Measurements from ENCODE around the gene TPM1.

The TPM1 gene

DNA sequence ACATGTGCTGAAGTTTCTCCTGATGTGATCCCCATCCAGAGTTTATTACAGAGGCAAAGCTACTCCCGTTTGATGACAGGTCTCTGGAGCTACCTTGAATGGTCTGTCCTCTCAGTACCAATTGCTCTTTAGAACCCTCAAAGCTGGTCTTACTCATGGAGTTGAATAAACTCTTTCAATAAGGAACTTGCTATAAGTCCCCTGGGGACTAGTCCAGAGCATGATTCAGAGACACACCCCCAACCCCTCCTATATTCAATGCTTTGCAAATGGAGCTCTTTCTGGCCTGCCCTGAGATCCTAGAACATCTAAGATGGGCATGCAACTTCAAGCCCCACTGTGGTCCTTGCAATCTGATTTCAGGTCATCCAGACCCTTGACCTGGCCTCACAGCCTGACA is 23.9 kb upstream of the TPM1 start:
- peak; percentile 87 for DNase-seq

GRCh38 chr15:63019511-63020109 is 22.9 kb upstream of the TPM1 start:
- peak; percentile 94 for DNase-seq

- DNase-seq: no peak
Observed at GRCh38 chr15:63020128-63020527, 22.4 kb upstream of the TPM1 start.

- no peak for DNase-seq
Observed at GRCh38 chr15:63020759-63021430, 21.7 kb upstream of the TPM1 start.

GRCh38 chr15:63022181-63022580 is 20.4 kb upstream of the TPM1 start:
- no peak for DNase-seq

GRCh38 chr15:63022663-63023062 is 19.9 kb upstream of the TPM1 start:
- DNase-seq: no peak

- DNase-seq: peak; percentile 93
Observed at GRCh38 chr15:63023351-63023945, 19.1 kb upstream of the TPM1 start.

- no peak for DNase-seq
Observed at GRCh38 chr15:63025460-63025859, 17.1 kb upstream of the TPM1 start.

GRCh38 chr15:63027646-63028045 is 14.9 kb upstream of the TPM1 start:
- DNase-seq: no peak

GRCh38 chr15:63028442-63029110 is 14.0 kb upstream of the TPM1 start:
- no peak for DNase-seq

DNA sequence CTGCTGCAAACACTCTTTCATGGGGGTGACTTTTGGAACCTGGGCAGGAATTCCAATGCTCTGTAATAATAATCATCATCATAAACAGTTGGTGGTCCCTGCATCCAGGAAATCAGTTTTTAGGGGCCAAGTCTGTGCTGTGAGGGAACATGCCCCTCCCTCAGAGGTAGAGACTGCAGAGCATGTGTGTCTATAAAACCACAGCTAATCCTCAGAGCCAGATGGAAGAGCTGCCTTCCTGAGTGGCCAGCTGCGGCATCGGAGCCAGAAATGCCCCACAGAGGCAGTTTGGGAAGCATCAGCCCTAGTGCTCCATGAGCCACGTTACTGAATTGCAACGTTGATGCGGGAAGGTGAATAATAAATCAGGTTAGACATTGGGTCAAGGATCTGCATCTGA is 12.9 kb upstream of the TPM1 start:
- DNase-seq: no peak

DNA sequence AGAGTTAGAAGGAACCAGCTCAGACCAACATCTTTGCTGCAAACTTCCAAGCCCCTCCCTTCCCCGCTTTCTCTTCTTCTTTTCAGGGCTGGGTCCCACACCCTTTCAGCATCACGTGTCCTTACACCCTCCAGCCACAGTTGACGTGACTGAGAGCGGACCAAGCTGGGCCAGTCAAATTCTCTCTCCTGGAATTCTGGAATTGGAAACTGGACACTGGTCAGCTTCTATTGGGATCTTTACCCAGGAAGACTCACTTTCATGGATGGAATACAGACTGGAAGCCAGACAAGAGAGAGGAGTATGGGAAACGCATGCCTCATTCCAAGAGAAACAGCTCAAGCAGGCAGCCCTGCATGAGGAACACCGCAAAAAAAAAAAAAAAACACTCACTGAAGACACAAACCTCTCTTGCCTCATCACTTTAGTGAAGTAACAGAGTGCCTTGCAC is 12.4 kb upstream of the TPM1 start:
- DNase-seq: peak; percentile 63

- no peak for DNase-seq
Observed at GRCh38 chr15:63034578-63034977, 8.0 kb upstream of the TPM1 start.

- DNase-seq: no peak
Observed at GRCh38 chr15:63035253-63035652, 7.3 kb upstream of the TPM1 start.

DNA sequence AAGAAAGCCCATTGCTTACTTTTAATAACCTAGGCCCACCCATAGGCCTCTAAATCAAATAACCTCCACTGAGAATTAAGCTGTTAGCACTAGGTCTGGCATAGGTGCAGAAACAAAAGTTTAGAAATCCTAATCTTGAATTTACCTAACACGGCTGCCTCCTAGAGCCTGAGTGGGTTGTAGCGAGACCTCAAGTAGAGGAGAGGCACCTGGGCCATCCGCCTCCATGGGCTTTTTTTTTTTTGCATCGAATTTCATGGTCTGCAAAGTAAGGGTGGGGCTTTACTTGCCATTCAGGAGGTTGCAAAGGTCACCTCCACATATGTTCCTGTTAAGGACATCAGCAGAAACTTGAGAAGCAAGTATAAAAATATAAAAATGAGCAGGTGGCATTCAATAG is 6.6 kb upstream of the TPM1 start:
- no peak for DNase-seq

GRCh38 chr15:63037976-63038720 is 4.4 kb upstream of the TPM1 start:
- peak; percentile 53 for DNase-seq

GRCh38 chr15:63038926-63039673 is 3.4 kb upstream of the TPM1 start:
- peak; percentile 94 for DNase-seq

DNA sequence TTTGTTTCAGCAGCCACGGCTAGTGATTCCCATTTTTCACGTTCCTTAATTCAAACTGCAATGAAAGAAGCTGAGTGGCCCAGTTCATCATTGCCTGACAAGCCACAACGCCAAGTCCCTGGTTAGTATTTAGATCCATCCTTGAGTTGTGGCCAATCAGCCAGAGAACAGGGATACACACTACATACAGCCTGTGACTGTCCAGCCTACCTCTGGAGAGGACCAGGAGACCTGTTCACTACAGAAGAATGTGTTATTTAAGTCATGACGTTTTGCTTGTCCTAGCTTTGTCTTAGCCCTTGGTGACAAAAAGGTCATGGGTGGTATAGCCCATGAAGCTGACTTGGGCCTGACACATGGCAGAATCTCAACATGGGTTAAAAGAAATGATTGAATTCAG is 2.7 kb upstream of the TPM1 start:
- no peak for DNase-seq

- DNase-seq: no peak
Observed at GRCh38 chr15:63040509-63040908, 2.0 kb upstream of the TPM1 start.

DNA sequence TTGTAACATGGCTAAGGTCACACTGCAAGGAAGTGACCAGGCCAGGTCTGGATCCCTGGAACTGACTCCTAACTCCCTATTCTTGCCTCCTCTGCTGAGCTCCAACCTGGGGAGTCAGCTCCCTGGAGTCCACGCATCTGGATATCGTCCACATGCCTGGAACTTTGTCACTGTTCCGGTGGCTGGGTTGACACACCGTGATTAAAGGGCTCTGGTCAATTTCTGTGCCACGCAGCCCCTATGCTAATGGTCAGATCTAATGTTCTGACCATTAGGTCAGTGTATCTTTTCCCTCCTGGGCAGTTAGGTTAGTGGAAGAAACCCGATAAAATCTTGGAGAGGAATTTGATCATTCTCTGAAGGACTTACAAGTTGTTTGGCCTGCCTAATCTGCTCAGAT is 1.6 kb upstream of the TPM1 start:
- DNase-seq: no peak

DNA sequence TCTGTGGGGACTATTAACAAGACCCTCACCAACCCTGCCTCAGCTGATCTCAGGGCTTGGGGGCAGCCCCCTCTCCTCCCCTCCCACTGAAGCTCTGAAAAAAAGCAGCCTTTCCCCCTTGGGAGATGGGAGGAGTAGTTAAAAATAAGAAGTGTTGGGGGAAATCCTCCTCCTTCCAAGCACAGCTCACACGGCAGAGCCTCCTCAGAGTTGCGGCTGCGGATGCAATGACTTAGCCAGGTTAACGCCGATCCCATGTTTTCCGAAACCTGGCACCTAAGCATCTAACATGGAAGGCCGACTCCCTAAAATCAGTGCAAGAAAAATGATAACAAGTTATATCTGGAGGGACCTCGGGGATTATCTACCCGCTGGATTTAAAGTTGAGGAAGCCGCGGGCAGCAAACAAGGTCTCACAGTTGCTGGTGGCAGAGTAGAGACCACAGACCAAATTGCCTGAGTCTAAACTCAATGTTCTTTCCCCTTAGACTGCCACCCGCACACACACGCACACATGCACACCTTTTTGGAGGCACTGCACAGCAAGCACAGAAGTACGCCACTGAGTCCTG is 1.1 kb upstream of the TPM1 start:
- peak; percentile 18 for DNase-seq

- DNase-seq: no peak
Observed at GRCh38 chr15:63042877-63043334, 359 bp downstream of the TPM1 start.
